HG03066 (cell line): ENCODE data around the gene RDH8.
"Not testable (repeated sequence)": the region's sequence is repeated elsewhere in the genome, so short reads cannot be mapped to it uniquely, and the experiment has no call there.

Source experiments
- ATAC-seq: cut with Tn5 transposase; IDR thresholded peaks from one replicate; pipeline ENCODE4 v1.9.1; 2021; ENCODE audit warnings: low read depth; ENCODE audit not compliant: unreplicated experiment

Gene RDH8

DNA sequence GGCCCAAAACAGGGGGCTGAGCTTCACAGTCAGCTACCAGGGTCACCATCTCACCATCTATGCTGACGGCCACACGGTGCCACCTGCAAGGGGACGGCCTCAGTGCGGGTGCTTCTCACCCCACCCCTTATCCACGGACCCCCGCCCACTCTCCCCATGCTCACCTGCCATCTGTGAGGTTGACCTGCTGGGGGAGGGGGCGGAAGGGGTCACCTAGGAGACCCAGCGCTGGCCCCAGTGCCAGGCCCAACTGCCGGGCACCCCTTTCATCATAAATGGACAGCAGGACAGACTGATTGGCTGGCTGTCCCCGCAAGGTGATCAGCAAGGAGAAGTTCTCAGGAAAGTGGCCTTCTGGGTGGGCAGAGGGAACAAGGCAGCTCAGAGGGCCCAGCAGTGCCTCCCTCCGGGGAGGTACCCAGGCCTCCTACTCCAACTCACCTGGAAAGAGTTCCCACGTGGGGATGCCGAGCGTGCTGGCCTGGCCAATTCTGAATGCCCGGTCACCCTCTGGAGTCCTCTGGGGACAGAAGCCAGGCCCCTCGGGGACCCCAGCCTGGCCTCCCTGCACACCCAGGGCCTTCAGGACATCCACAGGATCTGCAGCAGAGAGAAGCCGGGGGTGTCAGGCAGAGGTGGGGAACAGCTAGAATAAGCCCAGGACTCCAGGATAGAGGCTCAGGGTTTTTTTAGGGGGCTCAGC lies 7.5 kb upstream of the RDH8 start:
- no peak for ATAC-seq

GRCh38 chr19:10006335-10006708 lies 7.0 kb upstream of the RDH8 start:
- ATAC-seq, result no peak

DNA sequence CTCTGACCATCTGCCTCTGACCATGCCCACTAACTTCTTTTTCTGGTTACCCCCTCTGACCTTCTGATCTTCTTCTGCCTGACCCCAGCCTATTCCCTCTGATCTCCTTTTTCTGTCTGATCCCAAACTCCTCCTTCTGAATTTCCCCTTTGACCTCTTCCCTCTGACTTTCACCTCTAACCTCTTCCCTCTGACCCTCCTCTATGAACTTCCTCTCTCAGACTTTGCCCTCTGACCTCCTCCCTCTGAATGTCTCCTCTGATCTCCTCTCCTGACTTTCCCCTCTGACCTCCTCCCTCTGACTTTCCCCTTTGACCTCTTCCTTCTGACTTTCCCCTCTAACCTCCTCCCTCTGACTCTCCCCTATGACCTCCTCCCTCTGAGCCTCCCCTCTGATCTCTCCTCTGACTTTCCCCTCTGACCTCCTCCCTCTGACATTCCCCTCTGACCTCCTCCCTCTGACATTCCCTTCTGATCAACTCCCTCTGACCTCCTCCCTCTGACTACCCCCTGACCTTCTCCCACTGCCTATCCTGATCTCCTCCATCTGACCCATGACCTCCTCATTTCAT lies 6.4 kb upstream of the RDH8 start:
- no peak for ATAC-seq

GRCh38 chr19:10007371-10008183 lies 5.7 kb upstream of the RDH8 start:
- no peak for ATAC-seq

- no peak for ATAC-seq
Measured at GRCh38 chr19:10008184-10008765, 5.0 kb upstream of the RDH8 start.

DNA sequence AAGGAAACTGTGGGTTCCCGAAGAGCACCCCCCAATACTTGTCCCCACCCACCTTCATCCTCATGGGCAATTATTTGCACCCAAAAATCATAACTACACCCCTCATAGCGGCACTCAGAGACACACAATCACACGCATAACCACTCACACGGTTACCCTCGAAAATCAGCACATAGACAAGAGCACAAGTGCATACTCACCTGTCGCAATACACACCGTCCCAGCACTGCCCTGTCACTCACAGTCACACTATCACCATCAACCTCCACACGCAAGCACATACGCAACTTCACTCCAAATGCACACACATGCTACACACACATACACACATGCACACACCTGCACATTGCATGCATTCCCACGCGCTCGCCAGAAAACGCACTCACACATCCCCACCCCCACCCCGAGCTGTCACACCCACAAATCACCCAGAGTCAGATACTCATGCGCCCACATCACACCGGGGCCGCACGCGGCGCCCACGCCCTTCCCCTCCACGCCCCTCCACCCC lies 3.5 kb upstream of the RDH8 start:
- no peak for ATAC-seq

GRCh38 chr19:10010247-10010691 lies 3.0 kb upstream of the RDH8 start, which contains the start of gene COL5A3:
Gene COL5A3 (minus strand): TSS chr19:10010504. CDS start chr19:10010385, 119 bp downstream.
- no peak for ATAC-seq

- ATAC-seq, result no peak
Measured at GRCh38 chr19:10010939-10011338, 2.3 kb upstream of the RDH8 start.

GRCh38 chr19:10011974-10012373 lies 1.3 kb upstream of the RDH8 start:
- ATAC-seq, result no peak

GRCh38 chr19:10013834-10014618 lies 743 bp downstream of the RDH8 start:
- no peak for ATAC-seq

- no peak for ATAC-seq
Measured at GRCh38 chr19:10018263-10018662, 5.0 kb downstream of the RDH8 start.

- no peak for ATAC-seq
Measured at GRCh38 chr19:10018786-10019185, 5.5 kb downstream of the RDH8 start.

- ATAC-seq, result no peak
Measured at GRCh38 chr19:10019246-10019645, 6.0 kb downstream of the RDH8 start.

DNA sequence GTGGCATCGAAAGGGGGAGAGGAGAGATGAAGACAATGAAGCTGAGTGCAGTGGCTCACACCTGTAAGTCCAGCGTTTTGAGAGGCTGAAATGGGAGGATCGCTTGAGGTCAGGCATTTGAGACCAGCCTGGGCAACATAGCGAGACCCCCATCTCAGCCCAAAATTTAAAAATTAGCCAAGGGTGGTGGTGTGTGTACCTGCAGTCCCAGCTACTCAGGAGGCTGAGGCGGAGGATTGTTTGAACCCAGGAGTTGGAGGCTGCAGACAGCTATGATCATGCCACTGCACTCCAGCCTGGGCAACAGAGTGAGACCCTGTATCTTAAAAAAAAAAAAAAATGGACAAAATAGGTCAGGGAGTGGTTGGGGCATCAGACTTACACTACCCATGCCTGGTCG lies 7.6 kb downstream of the RDH8 start:
- no peak for ATAC-seq

DNA sequence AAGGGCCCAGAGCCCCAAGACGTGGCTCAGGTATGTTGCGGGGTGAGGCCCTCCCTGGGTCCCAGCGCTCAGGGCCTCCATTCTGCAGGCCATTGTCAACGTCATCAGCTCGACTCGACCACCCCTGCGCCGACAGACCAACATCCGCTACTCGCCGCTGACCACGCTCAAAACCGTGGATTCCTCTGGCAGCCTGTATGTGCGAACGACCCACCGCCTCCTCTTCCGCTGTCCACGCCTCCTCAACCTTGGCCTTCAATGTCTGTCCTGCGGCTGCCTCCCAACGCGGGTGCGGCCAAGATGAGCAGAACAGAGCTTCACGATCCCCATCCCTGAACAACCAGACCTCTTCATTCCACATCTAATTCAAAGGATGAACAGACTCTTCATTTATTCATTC lies 8.2 kb downstream of the RDH8 start:
- no peak for ATAC-seq

DNA sequence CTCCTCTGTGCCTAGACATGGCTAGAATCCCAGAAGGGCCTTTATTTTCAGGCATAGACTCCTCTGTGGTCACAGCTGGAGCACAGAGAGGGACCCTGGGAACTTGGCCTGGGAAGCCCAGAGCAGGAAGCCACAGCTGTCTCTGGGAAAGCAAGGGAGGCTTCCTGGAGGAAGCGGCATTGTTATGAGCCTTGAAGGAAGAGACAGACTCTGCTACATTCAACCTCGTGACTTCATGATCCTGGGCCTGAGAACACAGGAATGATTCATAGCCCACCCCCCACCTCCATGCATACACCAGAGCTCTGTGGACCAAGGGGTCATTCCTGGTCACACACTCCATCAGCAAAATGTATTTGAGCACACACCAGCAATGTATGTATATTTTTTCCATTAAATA lies 8.6 kb downstream of the RDH8 start:
- ATAC-seq, result no peak

- ATAC-seq, result not testable (repeated sequence)
Measured at GRCh38 chr19:10023096-10023495, 9.8 kb downstream of the RDH8 start.

DNA sequence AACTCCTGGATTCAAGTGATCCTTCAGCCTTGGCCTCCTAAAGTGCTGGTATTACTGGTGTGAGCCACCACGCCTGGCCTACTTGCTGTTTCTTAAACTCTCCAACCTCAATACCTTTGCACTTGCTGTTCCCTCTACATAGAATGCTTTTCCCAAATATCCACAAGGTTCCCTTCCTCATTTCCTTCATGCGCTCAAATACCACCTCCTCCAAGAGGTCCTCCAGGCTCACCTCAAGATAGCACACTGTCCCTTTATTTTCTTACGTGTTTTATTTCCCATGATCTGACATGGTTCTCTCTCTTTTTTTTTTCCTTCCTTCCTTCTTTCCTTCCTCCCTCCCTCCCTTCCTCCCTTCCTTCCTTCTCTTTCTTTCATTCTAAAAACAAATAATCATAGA lies 13.5 kb downstream of the RDH8 start:
- ATAC-seq, result no peak

GRCh38 chr19:10027158-10027997 lies 14.1 kb downstream of the RDH8 start:
- no peak for ATAC-seq
